Measurements from ENCODE around the gene RCN2. TPM values are rescaled to one million over a fixed set of nuclear protein-coding genes. Genes with fewer than 3 reads are reported as not detected.

RCN2 gene
- total and polyA plus RNA-seq, 2 of the 8 experiments (the other 6 are each of a cell fraction or from before 2014, with no cell fraction given), result 65.6 to 137 TPM

GRCh38 chr15:76983590-76984375 lies 52.2 kb downstream of the RCN2 start:
- 96% methylated on average over 4 of the region's 4 CpGs; no CpG with 5 or more reads in 1 of the 2 experiments for WGBS, 2 experiments (ENCODE audit: extremely low coverage in 1 of 2, insufficient coverage in 1 of 2, insufficient read length in 1 of 2, insufficient replicate concordance in 2 of 2, low coverage in 1 of 2, low lambda C conversion rate in 2 of 2, missing lambda C conversion rate in 1 of 2)
- no peak overlapping the region for H3K4me3 ChIP-seq (ENCODE audit: extremely low read depth in 1 of 4, insufficient read depth in 2 of 4, low read depth in 3 of 4, low read length in 4 of 4)
- H3K4me1 ChIP-seq (replicated peaks in 1 of 4; ENCODE audit: control insufficient read depth in 3 of 4, insufficient read depth in 4 of 4, low read length in 3 of 4), result peaks cover 0 to under 1% (median 0%) of the 10 kb centered on the region in 4 experiments; a peak in 1 of 7 replicates
- no peaks in the 10 kb centered on the region for H3K27me3 ChIP-seq (replicated peaks in 1 of 4; ENCODE audit: control insufficient read depth in 3 of 4, extremely low read depth in 1 of 4, insufficient read depth in 3 of 4, low read length in 3 of 4)
- ChIA-PET POLR2A (ENCODE audit: partially characterized antibody) (no interaction called here), CTCF (ENCODE audit: partially characterized antibody) (interaction anchor here (1.2 to 2.0 kb wide), 3 partner anchors 11 to 40 kb away, joined by 3 to 10 read pairs (median 5); no protein-coding TSS in a partner anchor)
- H3K9ac ChIP-seq (replicated peaks in 1 of 4; ENCODE audit: extremely low read depth in 1 of 4, low read depth in 3 of 4, low read length in 3 of 4), result no peak overlapping the region
- no peak overlapping the region for H2BK120ac ChIP-seq (replicated peaks; ENCODE audit: low read depth, low read length)
- H4K91ac ChIP-seq (replicated peaks; ENCODE audit: insufficient read length, low read length), result no peak overlapping the region
- DNase-seq (ENCODE audit: low read depth in 1 of 2, low spot score in 2 of 2) (no peak), FAIRE-seq (no peak)
- no peak overlapping the region for H3K18ac ChIP-seq (ENCODE audit: extremely low read depth, low read length)
- no peak overlapping the region for H3K56ac ChIP-seq (replicated peaks; ENCODE audit: insufficient read length, low read depth, low read length)
- no peaks in the 10 kb centered on the region for H3K23me2 ChIP-seq (ENCODE audit: low read depth, low read length)
- no peaks in the 10 kb centered on the region for H3K36me3 ChIP-seq (ENCODE audit: control insufficient read depth in 2 of 4, insufficient read depth in 4 of 4, low read length in 3 of 4)
- H3K27ac ChIP-seq (ENCODE audit: low read depth, low read length), result no peak overlapping the region
- no peak overlapping the region for H2BK5ac ChIP-seq (ENCODE audit: low read depth, low read length)
- H4K8ac ChIP-seq (ENCODE audit: extremely low read depth, insufficient read depth, low read length), result no peak overlapping the region
- TF ChIP-seq RAD21 (IDR thresholded peaks at IDR 0.05 in 1 of 2, conservative IDR thresholded peaks at IDR 0.05 in 1 of 2; ENCODE audit: low read depth in 2 of 2, low read length in 2 of 2), result no peak
- TF ChIP-seq SIN3A (conservative IDR thresholded peaks at IDR 0.05 in 1 of 2, IDR thresholded peaks at IDR 0.05 in 1 of 2; ENCODE audit: low read depth in 1 of 2, low read length in 2 of 2), result no peak
- no peak for TF ChIP-seq POU5F1 (IDR thresholded peaks at IDR 0.05; ENCODE audit: low read depth, low read length)
- no peak for TF ChIP-seq CHD2 (IDR thresholded peaks at IDR 0.05; ENCODE audit: low read length)
- TF ChIP-seq SIX5 (IDR thresholded peaks at IDR 0.05; ENCODE audit: low read depth, low read length), result no peak
- no peak for TF ChIP-seq MAX (IDR thresholded peaks at IDR 0.05)
- TF ChIP-seq SRF (IDR thresholded peaks at IDR 0.05; ENCODE audit: low read depth, low read length), result no peak
- TF ChIP-seq BRCA1 (IDR thresholded peaks at IDR 0.05; ENCODE audit: low read depth, low read length), result no peak
- TF ChIP-seq CBX8 (IDR thresholded peaks at IDR 0.05; ENCODE audit: borderline replicate concordance, low read depth, low read length), result no peak
- no peaks in the 10 kb centered on the region for H4K20me1 ChIP-seq (replicated peaks in 1 of 2; ENCODE audit: control insufficient read depth in 1 of 2, insufficient read depth in 2 of 2, low read length in 2 of 2)
- H3K4ac ChIP-seq (replicated peaks; ENCODE audit: insufficient read length, low read depth, low read length), result no peak overlapping the region
- no peak overlapping the region for H3K14ac ChIP-seq (ENCODE audit: insufficient read length)
- no peaks in the 10 kb centered on the region for H3K79me1 ChIP-seq (ENCODE audit: low read depth, low read length)
- H4K5ac ChIP-seq (ENCODE audit: insufficient read length, low read depth, low read length), result no peak overlapping the region
- H2BK20ac ChIP-seq (ENCODE audit: low read length), result no peak overlapping the region; the same call in 1 of the 2 replicates
- H2AFZ ChIP-seq (ENCODE audit: low read length), result 0 out of 2 replicates have a peak overlapping the region, but pooled peaks have one; percentile 69
- no peak overlapping the region for H3K23ac ChIP-seq (ENCODE audit: insufficient read length)
- no peak overlapping the region for H2BK12ac ChIP-seq (ENCODE audit: low read depth, low read length)
- H3K4me2 ChIP-seq (ENCODE audit: insufficient read depth in 1 of 2, low read depth in 2 of 2, low read length in 2 of 2), result no peak overlapping the region
- peaks cover 0 to 8% of the 10 kb centered on the region in 2 experiments; a peak in 1 of 4 replicates for H3K9me3 ChIP-seq (ENCODE audit: insufficient read depth in 2 of 2, low read depth in 1 of 2, low read length in 1 of 2)
- H2BK15ac ChIP-seq (ENCODE audit: low read length), result no peak overlapping the region
- H3K79me2 ChIP-seq (ENCODE audit: control insufficient read depth in 1 of 2, insufficient read depth in 2 of 2, low read length in 2 of 2), result no peaks in the 10 kb centered on the region
- no peak overlapping the region for H2AK5ac ChIP-seq (ENCODE audit: low read depth, low read length)

Data from H1 (cell line).